Skeletal muscle tissue (tissue), 4 donors: ENCODE data around the gene STOX1. TPM values are rescaled to one million over a fixed set of nuclear protein-coding genes. Genes with fewer than 3 reads are reported as not detected.

Experiments
- H3K27ac ChIP-seq: one replicate; pipeline ENCODE4 v1.7.0; 2013; ENCODE audit warnings: mild to moderate bottlenecking, low read depth, low read length, inconsistent platforms
- H3K27me3 ChIP-seq, 3 donors: one replicate each; pipeline ENCODE4 v1.7.0; 2013; ENCODE audit warnings: low read length in 3 of 3; ENCODE audit not compliant: control insufficient read depth in 3 of 3, insufficient read depth in 3 of 3
- H3K36me3 ChIP-seq, 3 donors: one replicate each; pipeline ENCODE4 v1.7.0; 2013; ENCODE audit warnings: low read length in 3 of 3; ENCODE audit not compliant: control insufficient read depth in 3 of 3, insufficient read depth in 3 of 3
- H3K4me1 ChIP-seq, 3 donors: one replicate each; pipeline ENCODE4 v1.7.0; 2013; ENCODE audit warnings: low read length in 3 of 3, mild to moderate bottlenecking in 3 of 3; ENCODE audit not compliant: control insufficient read depth in 3 of 3, insufficient read depth in 3 of 3
- H3K4me3 ChIP-seq, 3 donors: one replicate each; pipeline ENCODE4 v1.7.0; 2013; ENCODE audit warnings: low read length in 3 of 3
- H3K9ac ChIP-seq, 3 donors: one replicate each; pipeline ENCODE4 v1.7.0; 2013; ENCODE audit warnings: low read length in 3 of 3, mild to moderate bottlenecking in 3 of 3, moderate library complexity in 2 of 3, low read depth in 1 of 3
- H3K9me3 ChIP-seq, 3 donors: one replicate each; pipeline ENCODE4 v1.7.0; 2013; ENCODE audit warnings: low read length in 3 of 3; ENCODE audit not compliant: control insufficient read depth in 3 of 3
- total RNA-seq: library from RNA; depleted of rRNA; stranded (reverse); fragments of >200 nt; gene quantifications from one replicate; pipeline ENCODE4 v1.2.3, GENCODE V29; 2014
- donor health status: Osteomylitis.

STOX1 gene
- 3.7 TPM for total RNA-seq

GRCh38 chr10:68826764-68827591, at the start of gene STOX1:
STOX1 (plus strand) TSS chr10:68827531; CDS start chr10:68827624, 93 bp downstream.
- Histone ChIP-seq H3K27me3 (peaks cover 0 to 2% (median 0%) of the 10 kb centered on the region in 3 donors), H3K9me3 (no peaks in the 10 kb centered on the region), H3K9ac (peak within 1 kb of the TSS; percentile 59 to 85 (median 61)), H3K4me1 (peaks cover 5 to 6% (median 5%) of the 10 kb centered on the region in 3 donors), H3K36me3 (no peaks in the 10 kb centered on the region), H3K27ac (no peak within 1 kb of the TSS), H3K4me3 (peak within 1 kb of the TSS; percentile 73 to 77 (median 74))

- Histone ChIP-seq H3K9ac (no peak overlapping the region), H3K9me3 (no peaks in the 10 kb centered on the region), H3K27me3 (no peaks in the 10 kb centered on the region), H3K27ac (no peak overlapping the region), H3K4me3 (no peak overlapping the region), H3K36me3 (peaks cover 29 to 43% (median 29%) of the 10 kb centered on the region in 3 donors), H3K4me1 (no peaks in the 10 kb centered on the region)
These were observed 45.4 kb upstream of the STOX1 start for GRCh38 chr10:68781613-68782574.

- Histone ChIP-seq H3K9me3 (no peaks in the 10 kb centered on the region), H3K4me3 (no peak overlapping the region), H3K9ac (no peak overlapping the region), H3K36me3 (peaks cover 35 to 48% (median 36%) of the 10 kb centered on the region in 3 donors), H3K27me3 (no peaks in the 10 kb centered on the region), H3K4me1 (no peaks in the 10 kb centered on the region), H3K27ac (no peak overlapping the region)
These were observed 42.9 kb upstream of the STOX1 start for GRCh38 chr10:68784476-68784875.

GRCh38 chr10:68787813-68788212, 39.5 kb upstream of the STOX1 start:
- Histone ChIP-seq H3K27ac (no peak overlapping the region), H3K36me3 (peaks cover 35 to 50% (median 44%) of the 10 kb centered on the region in 3 donors), H3K4me1 (no peaks in the 10 kb centered on the region), H3K9me3 (no peaks in the 10 kb centered on the region), H3K9ac (no peak overlapping the region), H3K27me3 (no peaks in the 10 kb centered on the region), H3K4me3 (no peak overlapping the region)

GRCh38 chr10:68790476-68790875, 36.9 kb upstream of the STOX1 start:
- Histone ChIP-seq H3K4me1 (peaks cover 0 to 2% (median 0%) of the 10 kb centered on the region in 3 donors), H3K27ac (no peak overlapping the region), H3K4me3 (no peak overlapping the region), H3K27me3 (no peaks in the 10 kb centered on the region), H3K36me3 (peaks cover 39 to 48% (median 46%) of the 10 kb centered on the region in 3 donors), H3K9ac (no peak overlapping the region), H3K9me3 (no peaks in the 10 kb centered on the region)

GRCh38 chr10:68792115-68792514, 35.2 kb upstream of the STOX1 start:
- Histone ChIP-seq H3K9ac (no peak overlapping the region), H3K36me3 (peaks cover 28 to 46% (median 33%) of the 10 kb centered on the region in 3 donors), H3K27me3 (no peaks in the 10 kb centered on the region)

GRCh38 chr10:68795886-68796532, 31.3 kb upstream of the STOX1 start:
- H3K4me3 ChIP-seq = no peak overlapping the region
- H3K9ac ChIP-seq = no peak overlapping the region
- peaks cover 5 to 20% (median 11%) of the 10 kb centered on the region in 3 donors for H3K36me3 ChIP-seq
- H3K9me3 ChIP-seq = no peaks in the 10 kb centered on the region
- no peaks in the 10 kb centered on the region for H3K27me3 ChIP-seq
- H3K4me1 ChIP-seq = peaks cover 0 to 2% (median 0%) of the 10 kb centered on the region in 3 donors
- no peak overlapping the region for H3K27ac ChIP-seq

More at GRCh38 chr10:68792115-68792514, 35.2 kb upstream of the STOX1 start:
- H3K27ac ChIP-seq = no peak overlapping the region
- H3K4me3 ChIP-seq = no peak overlapping the region
- no peaks in the 10 kb centered on the region for H3K9me3 ChIP-seq
- peaks cover 0 to 2% (median 0%) of the 10 kb centered on the region in 3 donors for H3K4me1 ChIP-seq

GRCh38 chr10:68796605-68797004, 30.7 kb upstream of the STOX1 start:
- no peak overlapping the region for H3K9ac ChIP-seq
- no peaks in the 10 kb centered on the region for H3K27me3 ChIP-seq
- peaks cover 4 to 19% (median 10%) of the 10 kb centered on the region in 3 donors for H3K36me3 ChIP-seq

GRCh38 chr10:68800211-68800610, 27.1 kb upstream of the STOX1 start:
- peaks cover 0 to 3% (median 2%) of the 10 kb centered on the region in 3 donors for H3K36me3 ChIP-seq
- H3K4me1 ChIP-seq = no peaks in the 10 kb centered on the region
- no peak overlapping the region for H3K4me3 ChIP-seq
- no peak overlapping the region for H3K9ac ChIP-seq
- no peaks in the 10 kb centered on the region for H3K27me3 ChIP-seq
- H3K9me3 ChIP-seq = no peaks in the 10 kb centered on the region
- H3K27ac ChIP-seq = no peak overlapping the region

More at GRCh38 chr10:68796605-68797004, 30.7 kb upstream of the STOX1 start:
- peaks cover 0 to 2% (median 0%) of the 10 kb centered on the region in 3 donors for H3K4me1 ChIP-seq
- no peak overlapping the region for H3K4me3 ChIP-seq
- no peak overlapping the region for H3K27ac ChIP-seq
- H3K9me3 ChIP-seq = no peaks in the 10 kb centered on the region
